Endothelial cell of umbilical vein (primary cell): ENCODE measurements around the gene TTC21B. TPM values are rescaled to one million over a fixed set of nuclear protein-coding genes. Genes with fewer than 3 reads are reported as not detected.

Source experiments
- BruUV-seq: library from RNA; stranded (reverse); fragments of 400-500 nt; replicated peaks from 2 replicates; lab custom pipeline; 2021; lab: Mats Ljungman, UMichigan
- CTCF ChIA-PET: fragments of 300-600, 350-600 bp; sonication (Branson Sonifier 250); formaldehyde crosslinking; loops from one replicate; lab custom pipeline; 2021; ENCODE audit warnings: antibody characterized with exemption, inconsistent platforms; lab: Charles Lee
- POLR2A ChIA-PET: fragments of 300-600, 350-600 bp; sonication (Branson Sonifier 250); formaldehyde crosslinking; loops from one replicate; lab custom pipeline; 2021; ENCODE audit warnings: antibody characterized with exemption, inconsistent platforms; lab: Charles Lee
- DNase-seq: peaks from one replicate; pipeline ENCODE4 v3.0.0-alpha.2; 2011; ENCODE audit warnings: low read depth, low spot score
- FAIRE-seq: peaks from 2 replicates; lab custom pipeline; 2011; peaks lifted over from hg19 to GRCh38; lab: Jason Lieb, UNC
- H2AFZ ChIP-seq: 2 replicates; pipeline ENCODE4 v1.6.0; 2012; ENCODE audit warnings: low read depth, low read length, control low read depth, inconsistent platforms
- H3K27ac ChIP-seq: 2 replicates; pipeline ENCODE4 v1.5.1; 2011; ENCODE audit warnings: low read depth, mild to moderate bottlenecking, control low read depth, low read length, moderate library complexity; ENCODE audit not compliant: insufficient read depth
- H3K27me3 ChIP-seq, 2 experiments: 2 replicates each; pipeline versions ENCODE4 v1.6.0 to v1.6.1; 2011; ENCODE audit warnings: low read length in 2 of 2, mixed read lengths in 1 of 2; ENCODE audit not compliant: control insufficient read depth in 2 of 2, insufficient read depth in 2 of 2
- H3K36me3 ChIP-seq, 2 experiments: 2 replicates in 1 of 2; 3 replicates in 1 of 2; pipeline ENCODE4 v1.5.1; 2011; ENCODE audit warnings: low read length in 2 of 2, mild to moderate bottlenecking in 1 of 2, moderate library complexity in 1 of 2; ENCODE audit not compliant: control insufficient read depth in 2 of 2, insufficient read depth in 2 of 2; ENCODE audit errors: extremely low read depth in 1 of 2
- H3K4me1 ChIP-seq: 3 replicates; pipeline ENCODE4 v1.5.1; 2011; ENCODE audit warnings: mild to moderate bottlenecking, low read length; ENCODE audit not compliant: control insufficient read depth, insufficient read depth; ENCODE audit errors: extremely low read depth
- H3K4me2 ChIP-seq: 2 replicates; pipeline ENCODE4 v1.6.1; 2011; ENCODE audit warnings: low read length, control low read depth, mixed read lengths; ENCODE audit not compliant: insufficient read depth
- H3K4me3 ChIP-seq, 3 experiments: fragments of 200-600 bp in 1 of 3; sonication (generic), shearing (Covaris generic) in 1 of 3; replicated peaks in 1 of 3; 2 replicates each; pipeline ENCODE4 v1.5.1; 2011 to 2016; ENCODE audit warnings: control low read depth in 3 of 3, low read length in 3 of 3, mild to moderate bottlenecking in 2 of 3, inconsistent platforms in 1 of 3, low read depth in 1 of 3, moderate library complexity in 1 of 3; ENCODE audit not compliant: insufficient read depth in 1 of 3
- H3K79me2 ChIP-seq: 2 replicates; pipeline ENCODE4 v1.6.0; 2012; ENCODE audit warnings: low read length, inconsistent platforms; ENCODE audit not compliant: control insufficient read depth, insufficient read depth
- H3K9ac ChIP-seq: replicated peaks from 2 replicates; pipeline ENCODE3; 2011; ENCODE audit warnings: low read length, control low read depth; ENCODE audit not compliant: insufficient read depth; ENCODE audit errors: extremely low read depth
- H3K9me1 ChIP-seq: replicated peaks from 3 replicates; pipeline ENCODE4 v1.6.0; 2011; ENCODE audit warnings: mild to moderate bottlenecking, low read length; ENCODE audit not compliant: control insufficient read depth, insufficient read depth; ENCODE audit errors: extremely low read depth
- H3K9me3 ChIP-seq: replicated peaks from 2 replicates; pipeline ENCODE4 v1.5.1; 2012; ENCODE audit warnings: low read length, inconsistent platforms; ENCODE audit not compliant: control insufficient read depth, insufficient read depth
- H4K20me1 ChIP-seq: replicated peaks from 2 replicates; pipeline ENCODE3; 2011; ENCODE audit warnings: mild to moderate bottlenecking, low read length; ENCODE audit not compliant: control insufficient read depth, insufficient read depth; ENCODE audit errors: extremely low read depth
- EZH2 ChIP-seq: IDR thresholded peaks from 2 replicates; pipeline ENCODE4 v1.6.1; 2012; ENCODE audit warnings: borderline replicate concordance, low read depth, mild to moderate bottlenecking, moderate library complexity, low read length, inconsistent platforms; ENCODE audit not compliant: severe bottlenecking
- FOS ChIP-seq: IDR thresholded peaks from 2 replicates; pipeline ENCODE4 v1.6.1; 2011; ENCODE audit warnings: mild to moderate bottlenecking, low read length, moderate library complexity, borderline replicate concordance; ENCODE audit not compliant: insufficient read depth
- GATA2 ChIP-seq: IDR thresholded peaks from 2 replicates; pipeline ENCODE4 v1.7.0; 2011; ENCODE audit warnings: low read depth, mild to moderate bottlenecking, moderate library complexity, mixed read lengths, low read length; ENCODE audit not compliant: insufficient read length, insufficient read depth
- JUN ChIP-seq: IDR thresholded peaks from 2 replicates; pipeline ENCODE4 v1.6.1; 2011; ENCODE audit warnings: borderline replicate concordance, low read depth; ENCODE audit not compliant: insufficient read length, insufficient read depth
- MYC ChIP-seq: IDR thresholded peaks from one replicate; pipeline ENCODE4 v1.6.1; 2011; ENCODE audit warnings: mild to moderate bottlenecking, low read depth, low read length
- POLR2A ChIP-seq: IDR thresholded peaks from 2 replicates; pipeline ENCODE4 v1.6.1; 2012; ENCODE audit warnings: low read depth, mild to moderate bottlenecking, control low read depth, low read length
- POLR2AphosphoS5 ChIP-seq: IDR thresholded peaks from 2 replicates; pipeline ENCODE4 v1.6.1; 2012; ENCODE audit warnings: low read depth, mild to moderate bottlenecking, control low read depth, low read length, moderate library complexity; ENCODE audit not compliant: insufficient read depth
- dilution Hi-C: fragments of 300-500 bp; cut with MboI; formaldehyde crosslinking; loops from one replicate; pipeline ENCODE4 v1.15.0; 2019; ENCODE audit warnings: low sequenced_read_pairs; ENCODE audit not compliant: extremely low pct_ligation_motif_present
- intact Hi-C: fragments of 100-400 bp; cut with micrococcal nuclease; formaldehyde crosslinking; loops from one replicate; pipeline ENCODE4 v1.10.0; 2022
- polyA plus RNA-seq, 4 experiments: library from polyadenylated mRNA; depleted of rRNA in 3 of 4; stranded (reverse) in 3 of 4; unstranded in 1 of 4; fragments of >200 nt; gene quantifications; 2 replicates each; pipeline versions ENCODE4 v1.2.1 to v1.2.3, GENCODE V29; 2011 to 2012; ENCODE audit warnings: missing spikeins in 1 of 4
- total RNA-seq: library from RNA; stranded (reverse); gene quantifications from 2 replicates; pipeline ENCODE4 v1.2.3, GENCODE V29; 2021
- TF ChIP-seq, protein P1 (sequence below): IDR thresholded peaks from 2 replicates; pipeline ENCODE4 v1.6.1; 2011; ENCODE audit not compliant: insufficient read depth, insufficient read length
- TF ChIP-seq, protein P2 (sequence below), 2 donors: IDR thresholded peaks; 1 replicate in 1 of 2; 2 replicates in 1 of 2; pipeline ENCODE4 v1.5.1; 2011; ENCODE audit warnings: low read length in 2 of 2, mild to moderate bottlenecking in 2 of 2, moderate library complexity in 2 of 2, control low read depth in 1 of 2, inconsistent platforms in 1 of 2, low read depth in 1 of 2; ENCODE audit not compliant: insufficient read depth in 1 of 2; ENCODE audit errors: extremely low read depth in 1 of 2

The TTC21B gene
- total and polyA plus RNA-seq, 2 donors (not counting 3 experiments of a cell fraction or from before 2014, with no cell fraction given): 8.0 to 21.9 TPM

DNA sequence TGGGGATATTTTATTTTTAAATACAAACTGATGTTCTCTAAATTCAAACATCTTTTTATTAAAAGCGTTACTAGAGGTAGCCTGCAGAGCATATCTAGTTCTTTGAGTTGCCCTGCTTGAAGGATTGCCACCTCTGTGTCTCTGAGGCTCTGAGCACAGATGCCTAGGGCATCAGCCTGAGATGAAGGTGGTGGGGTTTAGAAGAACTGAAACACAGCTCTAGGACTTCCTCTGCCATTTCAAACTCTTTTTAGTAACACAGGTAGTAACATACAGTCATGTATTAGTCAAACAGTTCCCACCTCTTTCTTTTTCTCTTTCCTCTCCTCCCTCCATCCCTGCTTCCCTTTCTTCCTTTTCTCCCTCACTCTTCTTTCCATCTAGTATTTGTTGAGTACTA, 57.6 kb downstream of the TTC21B start:
- BruUV-seq: no TSS peak
- dilution Hi-C loops: no loop called here
- Histone ChIP-seq H3K9me1 (no peaks in the 10 kb centered on the region), H3K9ac (no peak overlapping the region), H2AFZ (no peak overlapping the region), H3K27me3 (no peaks in the 10 kb centered on the region), H3K4me2 (no peak overlapping the region), H3K27ac (no peak overlapping the region), H3K4me3 (no peak overlapping the region), H3K9me3 (no peaks in the 10 kb centered on the region), H3K4me1 (no peaks in the 10 kb centered on the region), H4K20me1 (no peaks in the 10 kb centered on the region), H3K36me3 (peaks cover 11 to 23% of the 10 kb centered on the region in 2 experiments), H3K79me2 (no peaks in the 10 kb centered on the region)
- ChIA-PET CTCF (no interaction called here), POLR2A (no interaction called here)
- intact Hi-C loops: no loop called here
- FAIRE-seq (no peak), DNase-seq (no peak)
- TF ChIP-seq, protein P1, sequence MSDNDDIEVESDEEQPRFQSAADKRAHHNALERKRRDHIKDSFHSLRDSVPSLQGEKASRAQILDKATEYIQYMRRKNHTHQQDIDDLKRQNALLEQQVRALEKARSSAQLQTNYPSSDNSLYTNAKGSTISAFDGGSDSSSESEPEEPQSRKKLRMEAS: no peak
- TF ChIP-seq MYC (no peak), POLR2A (no peak), POLR2AphosphoS5 (no peak), FOS (no peak), EZH2 (no peak), JUN (no peak), GATA2 (no peak)
- TF ChIP-seq, protein P2, sequence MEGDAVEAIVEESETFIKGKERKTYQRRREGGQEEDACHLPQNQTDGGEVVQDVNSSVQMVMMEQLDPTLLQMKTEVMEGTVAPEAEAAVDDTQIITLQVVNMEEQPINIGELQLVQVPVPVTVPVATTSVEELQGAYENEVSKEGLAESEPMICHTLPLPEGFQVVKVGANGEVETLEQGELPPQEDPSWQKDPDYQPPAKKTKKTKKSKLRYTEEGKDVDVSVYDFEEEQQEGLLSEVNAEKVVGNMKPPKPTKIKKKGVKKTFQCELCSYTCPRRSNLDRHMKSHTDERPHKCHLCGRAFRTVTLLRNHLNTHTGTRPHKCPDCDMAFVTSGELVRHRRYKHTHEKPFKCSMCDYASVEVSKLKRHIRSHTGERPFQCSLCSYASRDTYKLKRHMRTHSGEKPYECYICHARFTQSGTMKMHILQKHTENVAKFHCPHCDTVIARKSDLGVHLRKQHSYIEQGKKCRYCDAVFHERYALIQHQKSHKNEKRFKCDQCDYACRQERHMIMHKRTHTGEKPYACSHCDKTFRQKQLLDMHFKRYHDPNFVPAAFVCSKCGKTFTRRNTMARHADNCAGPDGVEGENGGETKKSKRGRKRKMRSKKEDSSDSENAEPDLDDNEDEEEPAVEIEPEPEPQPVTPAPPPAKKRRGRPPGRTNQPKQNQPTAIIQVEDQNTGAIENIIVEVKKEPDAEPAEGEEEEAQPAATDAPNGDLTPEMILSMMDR (IDR thresholded peaks at IDR 0.05; ENCODE audit: extremely low read depth in 1 of 2, insufficient read depth in 1 of 2, low read depth in 1 of 2, low read length in 2 of 2): no peak
